Inflammatory macrophage treated with lipopolysaccharide for 4 hours (primary cell): Measurements from ENCODE around the gene CCDC183.
"Not testable (repeated sequence)": the region's sequence is repeated elsewhere in the genome, so short reads cannot be mapped to it uniquely, and the experiment has no call there.

Source experiments
- DNase-seq: peaks from one replicate; pipeline ENCODE4 v3.0.0-alpha.2; 2020

Gene CCDC183

DNA sequence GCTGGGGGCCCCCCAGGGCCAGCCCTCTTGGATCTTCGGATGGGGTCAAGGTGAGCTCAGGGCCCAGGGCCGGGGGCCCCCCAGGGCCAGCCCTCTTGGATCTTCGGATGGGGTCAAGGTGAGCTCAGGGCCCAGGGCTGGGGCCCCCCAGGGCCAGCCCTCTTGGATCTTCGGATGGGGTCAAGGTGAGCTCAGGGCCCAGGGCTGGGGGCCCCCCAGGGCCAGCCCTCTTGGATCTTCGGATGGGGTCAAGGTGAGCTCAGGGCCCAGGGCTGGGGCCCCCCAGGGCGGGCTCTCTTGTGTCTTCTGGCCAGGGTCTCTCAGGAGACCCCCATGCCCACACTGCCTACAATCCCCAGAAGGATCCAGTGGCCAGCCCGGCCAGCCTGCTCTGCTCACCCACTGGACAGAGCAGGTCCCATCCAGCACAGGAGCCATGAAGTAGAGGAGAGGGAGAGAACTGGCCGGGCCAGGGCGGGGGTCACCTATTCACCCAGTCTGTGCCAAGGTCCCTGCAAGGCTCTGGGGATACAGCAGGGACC lies 6.9 kb downstream of the CCDC183 start:
- DNase-seq = not testable (repeated sequence)

- DNase-seq = no peak
Measured at GRCh38 chr9:136803551-136804508, 7.7 kb downstream of the CCDC183 start.

GRCh38 chr9:136804509-136805206 lies 8.5 kb downstream of the CCDC183 start:
- no peak for DNase-seq

GRCh38 chr9:136805207-136805740 lies 9.1 kb downstream of the CCDC183 start:
- DNase-seq = no peak

- no peak for DNase-seq
Measured at GRCh38 chr9:136806067-136806466, 9.9 kb downstream of the CCDC183 start.

DNA sequence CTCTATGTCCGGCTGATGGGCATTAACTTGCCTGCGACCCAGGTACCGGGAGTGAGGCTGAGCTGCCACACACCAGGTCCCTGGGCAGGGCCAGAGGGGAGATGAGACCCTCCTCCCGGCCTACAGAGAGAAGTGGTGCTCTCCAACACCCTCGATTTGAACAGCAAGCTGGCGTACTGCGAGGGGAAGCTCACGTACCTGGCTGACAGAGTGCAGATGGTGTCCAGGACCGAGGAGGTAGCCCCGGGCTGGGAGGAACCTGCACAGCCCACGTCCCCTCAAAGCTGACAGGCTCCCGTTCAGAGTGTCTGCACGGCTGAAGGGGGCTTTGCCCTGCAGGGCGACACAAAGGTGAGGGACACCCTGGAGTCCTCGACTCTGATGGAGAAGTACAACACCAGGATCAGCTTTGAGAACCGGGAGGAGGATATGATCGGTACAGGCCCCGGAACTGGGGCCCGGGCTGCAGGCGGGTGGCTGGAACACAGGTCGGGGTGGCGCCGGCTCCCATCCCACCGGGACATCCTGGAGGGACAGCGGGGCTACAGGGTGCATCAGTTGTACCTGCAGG lies 10.6 kb downstream of the CCDC183 start:
- DNase-seq = no peak

- peak; percentile 80 for DNase-seq
Measured at GRCh38 chr9:136807281-136808074, 11.3 kb downstream of the CCDC183 start, which contains the start of gene RABL6. RABL6 (plus strand) TSS chr9:136807948; CDS start chr9:136808197, 249 bp downstream.

DNA sequence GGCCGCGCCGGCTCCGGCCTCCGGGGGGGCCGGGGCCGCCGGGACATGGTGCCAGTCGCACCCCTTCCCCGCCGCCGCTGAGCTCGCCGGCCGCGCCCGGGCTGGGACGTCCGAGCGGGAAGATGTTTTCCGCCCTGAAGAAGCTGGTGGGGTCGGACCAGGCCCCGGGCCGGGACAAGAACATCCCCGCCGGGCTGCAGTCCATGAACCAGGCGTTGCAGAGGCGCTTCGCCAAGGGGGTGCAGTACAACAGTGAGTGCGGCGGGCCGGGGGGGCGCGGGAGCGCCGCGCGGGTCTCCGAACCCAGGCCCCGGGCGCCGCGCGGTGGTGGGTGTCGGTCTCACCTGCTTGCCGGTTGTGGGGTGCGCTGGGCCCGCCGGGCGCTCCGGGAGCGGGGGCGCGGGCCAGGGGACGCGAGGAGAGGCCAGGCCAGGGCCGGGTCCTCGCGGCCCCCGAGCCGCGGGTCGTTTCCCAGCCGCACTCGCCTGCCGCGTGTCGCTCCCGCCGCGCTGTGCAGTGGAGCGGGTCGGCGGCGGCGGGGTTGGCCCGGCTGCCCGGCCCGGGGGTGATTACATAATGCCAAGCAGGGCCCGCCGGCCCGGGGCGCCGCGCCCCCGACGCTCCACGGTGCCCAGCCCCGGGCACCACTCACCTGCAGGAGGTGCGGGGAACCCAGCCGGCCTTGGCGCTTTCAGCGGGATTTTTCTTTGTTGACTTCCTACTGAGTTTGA lies 12.1 kb downstream of the CCDC183 start:
- no peak for DNase-seq

GRCh38 chr9:136808806-136809158 lies 12.6 kb downstream of the CCDC183 start:
- peak; percentile 16 for DNase-seq

- DNase-seq = no peak
Measured at GRCh38 chr9:136814725-136815421, 18.7 kb downstream of the CCDC183 start.

DNA sequence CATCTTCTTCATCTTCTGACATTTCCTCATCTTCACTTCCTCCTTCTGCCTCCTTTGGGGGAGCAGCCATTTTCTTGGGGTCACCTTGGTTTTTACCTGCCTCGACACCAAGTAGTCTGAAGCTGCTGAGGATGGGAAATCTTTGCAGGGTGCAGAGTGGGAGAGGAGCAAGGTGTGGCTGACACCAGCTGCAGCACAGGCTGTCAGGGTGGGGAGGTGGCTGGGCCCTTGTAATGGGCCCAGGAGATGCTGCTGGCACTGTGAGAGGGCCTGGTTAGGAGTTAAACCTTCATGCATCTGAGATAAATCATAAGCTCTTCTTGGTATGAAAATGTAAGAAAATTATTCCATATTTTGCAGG lies 19.3 kb downstream of the CCDC183 start:
- no peak for DNase-seq

GRCh38 chr9:136820971-136821825 lies 25.1 kb downstream of the CCDC183 start:
- peak; percentile 33 for DNase-seq

DNA sequence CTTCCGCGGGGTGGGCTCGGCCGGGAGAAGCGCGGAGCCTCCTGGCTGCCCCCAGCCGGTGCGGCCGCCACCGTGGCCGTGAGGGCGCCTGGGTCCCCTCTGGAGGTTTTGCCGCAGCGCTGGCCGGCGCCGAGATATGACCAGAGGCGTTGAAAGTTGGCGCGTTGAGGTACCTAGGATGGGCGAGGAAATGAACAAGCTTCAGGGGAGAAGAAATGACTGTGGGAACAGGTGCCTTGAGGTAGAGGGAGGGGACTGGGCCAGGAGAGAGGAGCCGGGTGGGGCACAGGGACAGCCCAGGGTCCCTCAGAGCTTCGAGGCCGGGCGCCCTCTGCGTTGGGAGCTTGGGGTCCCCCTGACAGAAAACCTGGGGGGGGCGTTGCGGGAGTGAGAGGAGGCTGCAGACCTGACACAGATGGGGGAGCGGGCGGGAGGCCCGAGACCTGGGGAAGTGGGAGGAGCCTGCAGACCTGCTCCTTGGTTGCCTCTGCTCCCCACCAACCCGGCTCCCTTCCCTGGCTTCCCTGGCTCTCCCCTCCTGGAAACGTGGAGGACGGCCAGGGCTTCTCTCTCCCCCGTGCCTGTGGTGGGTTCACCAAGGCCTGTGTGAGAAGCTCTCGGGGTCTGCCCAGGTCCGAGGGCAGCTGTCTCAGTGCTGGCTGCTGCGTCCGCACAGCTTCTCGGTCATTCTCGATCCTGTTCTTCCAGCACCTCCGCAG lies 25.8 kb downstream of the CCDC183 start:
- DNase-seq = no peak

DNA sequence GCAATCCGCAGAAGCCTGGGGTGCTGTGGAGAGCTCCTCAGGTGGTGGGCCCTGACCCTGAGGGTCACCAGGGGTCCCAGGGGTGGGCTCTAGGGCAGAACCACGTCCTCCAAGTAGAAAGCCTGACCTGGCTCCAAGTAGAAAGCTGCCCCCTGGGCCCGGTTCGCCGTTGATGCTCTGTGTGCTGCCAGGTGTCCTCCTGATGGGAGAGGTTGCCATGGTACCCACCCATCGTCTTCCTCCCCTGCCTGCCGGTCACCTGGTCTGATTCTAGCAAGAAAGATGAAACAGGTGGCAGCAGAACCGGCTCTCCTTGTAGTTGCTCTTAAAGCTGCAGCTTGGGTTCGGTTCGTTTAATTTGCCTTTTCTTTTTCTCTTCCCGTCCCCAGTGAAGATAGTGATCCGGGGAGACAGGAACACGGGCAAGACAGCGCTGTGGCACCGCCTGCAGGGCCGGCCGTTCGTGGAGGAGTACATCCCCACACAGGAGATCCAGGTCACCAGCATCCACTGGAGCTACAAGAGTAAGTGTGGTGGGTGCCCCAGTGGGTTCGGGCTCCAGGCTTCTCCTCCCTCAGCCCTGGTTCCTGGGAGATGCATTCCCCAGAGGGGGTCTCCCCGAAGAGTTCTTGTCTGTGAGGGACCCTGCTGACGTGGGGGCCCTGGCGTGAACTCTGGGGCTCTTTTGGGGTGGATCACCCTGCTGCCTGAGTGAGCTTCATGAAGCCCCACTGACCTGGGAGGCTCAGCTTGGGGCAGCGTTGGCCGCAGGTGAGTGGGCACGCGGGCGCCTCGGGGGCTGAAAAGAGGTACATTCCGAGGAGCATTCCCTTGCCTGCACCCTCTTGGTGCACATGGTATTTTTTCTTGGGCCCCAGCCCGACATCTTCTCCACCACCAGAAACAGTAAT lies 27.3 kb downstream of the CCDC183 start:
- no peak for DNase-seq

- no peak for DNase-seq
Measured at GRCh38 chr9:136824496-136825225, 28.5 kb downstream of the CCDC183 start.

DNA sequence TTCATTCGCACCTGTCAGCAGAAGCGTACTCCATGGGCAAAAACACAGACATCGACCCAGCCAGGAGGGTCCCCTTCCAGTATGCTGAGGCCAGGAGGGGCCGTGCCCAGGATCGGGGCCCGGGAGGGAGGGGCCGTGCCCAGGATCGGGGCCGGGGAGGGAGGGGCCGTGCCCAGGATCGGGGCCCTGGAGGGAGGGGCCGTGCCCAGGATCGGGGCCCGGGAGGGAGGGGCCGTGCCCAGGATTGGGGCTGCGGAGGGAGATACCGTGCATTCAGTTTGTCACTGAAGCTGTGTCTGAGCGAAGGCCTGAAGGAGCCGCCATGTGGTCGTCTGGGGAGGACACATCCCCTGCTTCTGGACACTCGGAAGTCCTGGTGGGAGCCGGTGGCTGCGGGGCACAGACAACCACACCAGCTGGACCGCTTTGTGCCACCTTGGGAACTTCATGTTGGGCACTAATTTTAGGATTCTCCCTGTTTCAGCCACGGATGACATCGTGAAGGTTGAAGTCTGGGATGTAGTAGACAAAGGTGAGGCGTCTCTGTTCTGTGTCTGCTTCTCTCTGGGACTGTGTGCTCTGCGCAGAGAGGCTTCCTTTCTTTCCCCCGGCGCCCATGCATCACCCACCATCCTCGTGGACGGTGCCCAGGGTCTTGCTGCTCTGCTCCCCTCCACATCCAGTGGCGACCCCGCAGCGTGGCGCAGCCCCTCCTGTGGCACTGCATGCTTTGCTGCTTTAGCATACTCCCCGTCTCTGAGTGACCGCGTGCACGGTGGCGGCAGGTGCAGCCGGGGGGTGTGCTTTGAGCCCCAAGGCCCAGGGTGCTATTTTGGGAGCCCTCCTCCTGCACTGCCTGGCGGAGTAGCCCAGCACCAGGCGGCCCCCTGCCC lies 29.4 kb downstream of the CCDC183 start:
- no peak for DNase-seq
